Testis (tissue), 3 donors: ENCODE results near the gene NUP160. TPM values are rescaled to one million over a fixed set of nuclear protein-coding genes. Genes with fewer than 3 reads are reported as not detected.
"Not testable (repeated sequence)": the region's sequence is repeated elsewhere in the genome, so short reads cannot be mapped to it uniquely, and the experiment has no call there.

Experiments
- DNase-seq: peaks from one replicate; pipeline ENCODE4 v3.0.0-alpha.2; 2019
- H3K27ac ChIP-seq, 2 donors: fragments of 200-600 bp; sonication (generic); one replicate each; pipeline ENCODE4 v1.5.1; 2019
- H3K27me3 ChIP-seq: fragments of 200-600 bp; sonication (generic); one replicate; pipeline ENCODE4 v1.5.1; 2019
- H3K36me3 ChIP-seq: fragments of 200-600 bp; sonication (generic); one replicate; pipeline ENCODE4 v1.5.1; 2017; ENCODE audit warnings: low read depth; ENCODE audit errors: missing control alignments
- H3K4me1 ChIP-seq: fragments of 200-600 bp; sonication (generic); one replicate; pipeline ENCODE4 v1.5.1; 2019
- H3K4me3 ChIP-seq, 2 donors: fragments of 200-600 bp; sonication (generic); one replicate each; pipeline ENCODE4 v1.5.1; 2017 to 2019
- H3K9me3 ChIP-seq: fragments of 200-600 bp; sonication (generic); one replicate; pipeline ENCODE4 v1.5.1; 2017
- POLR2A ChIP-seq: fragments of 450-650 bp; IDR thresholded peaks from one replicate; pipeline ENCODE4 v1.6.1; 2017; ENCODE audit warnings: antibody characterized with exemption, mild to moderate bottlenecking, moderate library complexity
- WGBS, 2 donors: methylation state at CpG; one replicate each; pipeline ENCODE4 v1.1.5; 2018; 5-methylcytosine and 5-hydroxymethylcytosine counted together
- intact Hi-C: fragments of 100-400 bp; cut with DNase I; formaldehyde crosslinking; loops from one replicate; pipeline ENCODE4 v1.15.1; 2023; ENCODE audit warnings: low total_unique reads
- polyA plus RNA-seq: library from polyadenylated mRNA; stranded (reverse); fragments of 350-450 nt; fragmentation: Illumina TruSeq; extraction: RNeasy Lipid Tissue Mini Kit (QIAGEN cat#74804); gene quantifications from one replicate; pipeline ENCODE4 v1.2.3, GENCODE V29; 2014; ENCODE audit warnings: low read depth, low replicate concordance; ENCODE audit not compliant: insufficient read depth
- total RNA-seq, 2 donors: library from RNA; depleted of rRNA; stranded (reverse); fragments of >200 nt; gene quantifications; one replicate each; pipeline ENCODE4 v1.2.3, GENCODE V29; 2016
- TF ChIP-seq, protein P1 (sequence below), 3 experiments: fragments of 450-650 bp in 2 of 3; fragments of 200-600 bp in 1 of 3; sonication (generic) in 1 of 3; IDR thresholded peaks; one replicate each; pipeline ENCODE4 v1.5.1; 2016 to 2019; ENCODE audit warnings: antibody characterized with exemption in 3 of 3, mild to moderate bottlenecking in 2 of 3, moderate library complexity in 1 of 3

NUP160 gene
- total and polyA plus RNA-seq, 3 donors from 2014 or later = 28.4 to 50.6 (median 46.1) TPM

DNA sequence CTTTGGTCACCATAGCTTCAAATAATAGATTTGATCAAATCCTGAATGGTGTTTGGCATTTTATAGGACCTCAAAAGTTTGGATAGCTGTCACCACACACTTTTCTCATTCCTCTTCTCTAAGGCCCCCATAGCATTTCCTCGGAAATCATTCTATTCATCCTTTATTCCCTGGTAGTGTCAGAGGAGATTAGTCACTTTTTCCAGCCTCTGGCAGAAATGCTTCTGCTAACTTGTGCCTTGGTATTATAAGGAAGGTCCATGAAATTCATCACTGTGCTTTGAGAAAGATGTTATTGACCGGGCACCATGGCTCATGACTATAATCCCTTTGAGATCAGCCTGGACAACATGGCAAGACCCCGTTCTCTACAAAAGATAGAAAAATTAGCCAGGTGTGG is 19.7 kb upstream of the NUP160 start:
- Histone ChIP-seq H3K4me1 (no peaks in the 10 kb centered on the region), H3K9me3 (no peaks in the 10 kb centered on the region), H3K27me3 (no peaks in the 10 kb centered on the region), H3K4me3 (no peak overlapping the region), H3K27ac (no peak overlapping the region), H3K36me3 (no peaks in the 10 kb centered on the region)
- no peak for DNase-seq
- 88 to 99% methylated on average over 3 of the region's 3 CpGs for WGBS, 2 donors
- TF ChIP-seq, protein P1, sequence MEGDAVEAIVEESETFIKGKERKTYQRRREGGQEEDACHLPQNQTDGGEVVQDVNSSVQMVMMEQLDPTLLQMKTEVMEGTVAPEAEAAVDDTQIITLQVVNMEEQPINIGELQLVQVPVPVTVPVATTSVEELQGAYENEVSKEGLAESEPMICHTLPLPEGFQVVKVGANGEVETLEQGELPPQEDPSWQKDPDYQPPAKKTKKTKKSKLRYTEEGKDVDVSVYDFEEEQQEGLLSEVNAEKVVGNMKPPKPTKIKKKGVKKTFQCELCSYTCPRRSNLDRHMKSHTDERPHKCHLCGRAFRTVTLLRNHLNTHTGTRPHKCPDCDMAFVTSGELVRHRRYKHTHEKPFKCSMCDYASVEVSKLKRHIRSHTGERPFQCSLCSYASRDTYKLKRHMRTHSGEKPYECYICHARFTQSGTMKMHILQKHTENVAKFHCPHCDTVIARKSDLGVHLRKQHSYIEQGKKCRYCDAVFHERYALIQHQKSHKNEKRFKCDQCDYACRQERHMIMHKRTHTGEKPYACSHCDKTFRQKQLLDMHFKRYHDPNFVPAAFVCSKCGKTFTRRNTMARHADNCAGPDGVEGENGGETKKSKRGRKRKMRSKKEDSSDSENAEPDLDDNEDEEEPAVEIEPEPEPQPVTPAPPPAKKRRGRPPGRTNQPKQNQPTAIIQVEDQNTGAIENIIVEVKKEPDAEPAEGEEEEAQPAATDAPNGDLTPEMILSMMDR (IDR thresholded peaks at IDR 0.05) = no peak
- TF ChIP-seq POLR2A = no peak
- intact Hi-C loops = no loop called here

DNA sequence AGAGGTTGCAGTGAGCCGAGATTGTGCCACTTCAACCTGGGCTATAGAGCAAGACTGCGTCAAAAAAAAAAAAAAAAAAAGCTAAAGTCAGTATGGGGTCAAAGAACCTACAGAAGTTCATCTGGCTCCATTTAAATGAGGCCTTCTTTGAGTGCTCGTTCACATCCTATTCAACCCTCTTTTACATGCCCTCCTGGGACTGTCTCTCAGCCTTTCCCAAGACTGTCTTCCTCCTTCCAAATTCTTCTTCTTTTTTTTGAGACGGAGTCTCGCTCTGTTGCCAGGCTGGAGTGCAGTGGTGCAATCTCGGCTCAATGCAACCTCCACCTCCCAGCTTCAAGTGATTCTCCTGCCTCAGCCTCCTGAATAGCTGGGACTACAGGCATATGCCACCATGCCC is 18.7 kb upstream of the NUP160 start:
- H3K36me3 ChIP-seq, H3K4me1 ChIP-seq: not testable (repeated sequence)

DNA sequence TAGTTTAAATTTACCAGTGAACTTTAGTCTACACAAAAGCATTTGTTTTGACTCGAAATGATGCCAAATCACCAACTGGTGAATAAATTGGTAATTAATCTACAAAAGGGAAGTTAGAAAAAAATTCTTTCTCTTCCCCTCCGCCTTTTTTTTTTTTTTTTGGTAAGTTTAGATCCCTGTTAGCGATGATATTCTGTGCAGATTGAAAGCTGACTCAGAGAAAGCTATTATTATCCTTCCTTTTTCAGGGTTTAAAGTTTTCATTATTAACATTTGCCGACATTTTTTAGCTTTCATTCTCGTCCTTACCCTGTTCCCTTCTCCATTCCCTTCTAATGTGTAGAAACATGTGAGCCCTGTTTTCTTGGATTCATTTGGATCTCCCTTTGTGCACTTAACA is 16.8 kb upstream of the NUP160 start:
- no peak for DNase-seq
- H3K4me3 ChIP-seq = no peak overlapping the region
- no peak for TF ChIP-seq POLR2A
- TF ChIP-seq, protein P1 (IDR thresholded peaks at IDR 0.05) = no peak
- H3K4me1 ChIP-seq = no peaks in the 10 kb centered on the region
- H3K9me3 ChIP-seq = no peaks in the 10 kb centered on the region
- H3K27me3 ChIP-seq = no peaks in the 10 kb centered on the region
- WGBS, 2 donors = 53 to 63% methylated on average over 5 of the region's 5 CpGs
- no peaks in the 10 kb centered on the region for H3K36me3 ChIP-seq
- no peak overlapping the region for H3K27ac ChIP-seq
- intact Hi-C loops = no loop called here

More for the DNA sequence above, 18.7 kb upstream of the NUP160 start:
- H3K4me3 ChIP-seq, H3K27me3 ChIP-seq, intact Hi-C loops, H3K9me3 ChIP-seq, H3K27ac ChIP-seq, DNase-seq: not testable (repeated sequence)
- 81 to 86% methylated on average over 6 of the region's 6 CpGs for WGBS, 2 donors

- no peaks in the 10 kb centered on the region for H3K9me3 ChIP-seq
- no peak overlapping the region for H3K27ac ChIP-seq
- no peaks in the 10 kb centered on the region for H3K4me1 ChIP-seq
- 87 to 89% methylated on average over 4 of the region's 4 CpGs for WGBS, 2 donors
- no peak for DNase-seq
- no peaks in the 10 kb centered on the region for H3K36me3 ChIP-seq
- intact Hi-C loops = no loop called here
- H3K4me3 ChIP-seq = no peak overlapping the region
- no peaks in the 10 kb centered on the region for H3K27me3 ChIP-seq
- no peak for TF ChIP-seq POLR2A
- TF ChIP-seq, protein P1 (IDR thresholded peaks at IDR 0.05) = no peak
Measured at GRCh38 chr11:47863898-47864430, 15.8 kb upstream of the NUP160 start.

DNA sequence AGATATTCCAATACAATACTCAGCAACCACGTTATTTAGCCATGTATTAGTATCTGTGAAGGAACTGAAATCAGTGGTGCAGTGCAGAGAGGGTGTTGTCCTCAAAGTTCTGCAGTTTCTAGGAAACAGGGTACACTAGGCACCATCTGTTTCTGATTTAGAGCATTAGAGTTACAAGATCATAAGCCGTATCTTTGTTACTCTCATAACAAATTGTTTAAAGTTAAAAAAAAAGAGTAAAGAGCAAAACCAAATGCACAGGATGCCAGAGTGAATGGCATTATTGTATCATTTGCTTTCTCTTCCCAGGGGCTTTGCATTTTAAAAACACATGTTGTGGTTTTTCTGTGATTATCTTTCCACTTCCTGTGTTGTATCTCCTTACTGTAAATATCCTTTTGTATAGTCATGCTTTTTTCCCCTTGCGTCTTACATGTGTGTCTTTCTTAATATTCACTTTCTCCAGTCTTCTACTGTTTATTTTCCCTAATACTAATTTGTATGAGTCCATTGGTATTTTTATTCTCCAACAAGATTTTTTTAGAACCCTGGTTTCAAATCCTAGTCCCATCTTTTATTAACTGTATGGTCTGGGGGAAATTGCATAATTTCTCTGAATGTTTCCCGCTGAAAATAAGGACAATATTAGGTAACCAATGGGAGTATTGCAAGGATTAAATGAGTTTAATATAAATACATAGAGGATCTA is 15.2 kb upstream of the NUP160 start:
- intact Hi-C loops = no loop called here
- DNase-seq = no peak
- H3K9me3 ChIP-seq = no peaks in the 10 kb centered on the region
- no peak overlapping the region for H3K4me3 ChIP-seq
- H3K27me3 ChIP-seq = no peaks in the 10 kb centered on the region
- H3K4me1 ChIP-seq = no peaks in the 10 kb centered on the region
- 53 to 61% methylated on average over 4 of the region's 4 CpGs for WGBS, 2 donors
- no peak for TF ChIP-seq POLR2A
- TF ChIP-seq, protein P1 (IDR thresholded peaks at IDR 0.05) = no peak
- H3K36me3 ChIP-seq = no peaks in the 10 kb centered on the region
- no peak overlapping the region for H3K27ac ChIP-seq
